Stimulated activated CD4-positive, alpha-beta T cell treated with anti-CD3 and anti-CD28 coated beads, TNF-alpha, amount 100 ng/mL, for 24 hours (primary cell): Measurements from ENCODE around the gene SRGAP1.
"Not testable (repeated sequence)": the region's sequence is repeated elsewhere in the genome, so short reads cannot be mapped to it uniquely, and the experiment has no call there.

ENCODE experiments used
- DNase-seq, 3 experiments: peaks; one replicate each; pipeline ENCODE4 v3.0.0-alpha.2; 2020; ENCODE audit warnings: low read depth in 3 of 3

Gene SRGAP1

DNA sequence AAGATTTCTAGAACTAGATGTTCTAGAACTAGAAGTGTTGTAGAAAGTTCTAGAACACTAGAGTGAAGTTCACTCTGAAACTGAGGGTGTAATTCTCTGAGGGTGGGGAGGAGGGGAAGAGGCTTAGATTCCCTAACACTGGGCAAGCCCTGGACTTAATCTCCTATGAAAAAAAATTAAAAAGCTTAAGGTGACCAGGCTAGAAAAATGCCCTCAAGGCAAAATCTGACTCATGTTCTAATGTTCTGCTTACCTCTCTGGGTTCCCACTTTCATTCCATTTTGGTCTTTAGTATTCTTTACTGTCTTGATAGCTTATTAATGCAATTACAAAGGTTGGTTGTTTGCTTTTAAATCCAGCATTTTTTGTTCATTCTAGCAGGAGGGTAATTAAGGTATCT lies 276.1 kb downstream of the SRGAP1 start:
- DNase-seq, result no peak

DNA sequence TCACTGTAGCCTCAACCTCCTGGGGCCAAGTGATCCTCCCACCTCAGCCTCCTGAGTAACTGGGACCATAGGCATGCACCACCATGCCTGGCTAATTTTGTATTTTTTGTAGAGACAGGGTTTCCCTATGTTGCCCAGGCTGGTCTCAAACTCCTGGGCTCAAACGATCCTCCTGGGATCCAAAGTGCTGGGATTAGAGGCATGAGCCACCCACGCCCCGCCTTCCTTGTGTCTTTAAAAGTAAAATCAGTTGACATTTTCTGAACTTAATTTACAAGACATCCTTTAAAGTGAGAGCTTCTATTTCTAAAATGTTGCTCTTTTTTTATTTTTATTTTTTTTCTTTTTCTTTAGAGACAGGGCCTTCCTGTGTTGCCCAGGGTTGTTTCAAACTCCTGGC lies 276.6 kb downstream of the SRGAP1 start:
- DNase-seq, result not testable (repeated sequence)

DNA sequence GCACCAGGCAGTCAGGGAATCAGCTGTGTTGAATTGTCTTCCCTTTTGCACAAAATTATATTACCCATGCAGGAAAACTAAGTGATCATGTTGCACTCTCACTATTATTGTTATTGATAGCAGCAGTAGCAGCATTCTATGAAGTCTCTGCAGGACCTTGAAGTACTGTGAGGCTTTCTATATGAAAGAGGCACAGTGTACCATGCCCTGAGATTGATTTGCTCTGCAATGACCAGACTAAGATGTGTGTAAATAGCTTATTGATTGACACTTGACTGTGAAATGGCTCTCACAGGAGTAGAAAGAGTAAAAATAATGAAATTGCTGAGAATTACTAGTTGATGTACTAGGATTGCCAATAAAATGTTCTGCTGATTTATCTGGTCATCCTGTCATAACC lies 277.7 kb downstream of the SRGAP1 start:
- DNase-seq, result no peak

DNA sequence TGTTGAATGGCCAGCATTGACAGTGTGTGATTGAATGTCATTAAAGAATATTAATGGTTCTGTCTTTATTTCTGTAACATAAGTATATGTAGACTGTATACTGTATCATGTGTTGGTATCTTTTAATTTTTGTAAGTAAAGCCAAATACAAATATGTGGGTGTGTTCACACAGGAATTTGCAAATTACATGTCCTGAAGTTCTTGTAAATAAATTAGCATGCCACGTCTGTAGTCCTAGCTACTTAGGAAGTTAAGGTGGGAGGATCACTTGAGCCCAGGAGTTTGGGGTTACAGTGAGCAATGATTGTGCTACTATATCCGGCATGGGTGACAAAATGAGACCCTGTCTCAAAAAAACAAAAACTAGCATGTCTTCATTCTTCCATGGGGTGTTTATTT lies 278.5 kb downstream of the SRGAP1 start:
- no peak for DNase-seq

DNA sequence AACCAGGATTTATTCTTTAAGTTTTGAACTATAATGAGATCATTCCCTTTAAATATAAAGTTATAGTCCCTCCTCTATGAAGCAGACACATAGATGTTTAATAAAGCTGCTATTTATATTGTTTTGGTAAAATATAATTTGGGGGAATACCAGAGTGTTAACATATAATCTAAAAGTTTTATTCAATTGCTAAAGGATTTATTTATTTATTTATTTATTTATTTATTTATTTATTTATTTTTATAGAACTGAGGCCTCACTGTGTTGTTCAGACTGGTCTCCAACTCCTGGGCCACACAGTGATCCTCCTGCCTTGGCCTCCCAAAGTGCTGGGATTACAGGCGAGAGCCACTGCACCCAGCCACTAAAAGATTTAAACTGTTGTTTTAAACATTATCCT lies 278.9 kb downstream of the SRGAP1 start:
- no peak for DNase-seq

DNA sequence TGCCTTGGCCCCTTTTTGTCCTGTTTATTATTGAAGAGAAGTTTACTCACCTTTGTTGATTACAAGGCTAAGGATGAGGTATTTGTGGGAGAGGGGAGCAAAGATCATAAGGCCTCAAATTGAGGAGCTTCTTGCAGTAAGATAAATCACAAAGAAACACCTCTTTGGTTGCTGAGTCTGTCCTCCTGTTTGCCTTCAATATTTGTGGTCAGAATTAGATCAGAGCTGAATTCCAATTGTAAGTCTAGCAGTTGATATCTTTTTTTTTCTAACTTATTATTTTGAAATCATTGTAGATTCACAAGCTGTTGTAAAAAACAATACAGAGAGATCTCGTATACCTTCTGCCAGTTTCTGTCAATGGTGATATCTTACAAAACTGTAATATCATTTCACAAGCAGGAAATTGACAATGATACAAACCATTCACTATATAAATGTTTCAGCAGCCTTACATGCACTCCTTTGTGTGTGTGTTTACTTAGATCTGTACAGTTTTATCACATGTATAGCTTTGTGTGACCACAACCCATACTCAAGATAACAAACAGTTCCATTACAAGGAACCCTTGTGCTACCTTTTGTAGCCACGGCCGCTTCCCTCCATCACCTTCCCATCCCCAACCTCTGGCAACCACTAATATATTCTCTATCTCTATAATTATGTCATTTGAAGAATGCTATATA lies 280.2 kb downstream of the SRGAP1 start:
- no peak for DNase-seq

DNA sequence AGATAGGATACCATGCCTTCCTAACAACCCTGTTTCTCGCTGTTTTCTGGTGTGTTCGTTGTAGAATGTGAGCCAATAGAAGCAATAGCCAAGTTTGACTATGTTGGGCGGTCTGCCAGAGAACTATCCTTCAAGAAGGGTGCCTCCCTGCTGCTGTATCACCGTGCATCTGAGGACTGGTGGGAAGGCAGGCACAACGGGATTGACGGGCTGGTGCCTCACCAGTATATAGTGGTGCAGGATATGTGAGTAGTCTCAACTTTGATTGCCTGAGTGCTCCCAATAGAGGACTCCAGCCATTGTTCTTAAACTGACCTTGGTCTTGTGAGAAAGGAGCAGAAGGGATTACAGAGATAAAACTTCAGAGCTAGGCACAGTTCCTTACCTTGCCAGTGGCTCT lies 281.4 kb downstream of the SRGAP1 start:
- no peak for DNase-seq

DNA sequence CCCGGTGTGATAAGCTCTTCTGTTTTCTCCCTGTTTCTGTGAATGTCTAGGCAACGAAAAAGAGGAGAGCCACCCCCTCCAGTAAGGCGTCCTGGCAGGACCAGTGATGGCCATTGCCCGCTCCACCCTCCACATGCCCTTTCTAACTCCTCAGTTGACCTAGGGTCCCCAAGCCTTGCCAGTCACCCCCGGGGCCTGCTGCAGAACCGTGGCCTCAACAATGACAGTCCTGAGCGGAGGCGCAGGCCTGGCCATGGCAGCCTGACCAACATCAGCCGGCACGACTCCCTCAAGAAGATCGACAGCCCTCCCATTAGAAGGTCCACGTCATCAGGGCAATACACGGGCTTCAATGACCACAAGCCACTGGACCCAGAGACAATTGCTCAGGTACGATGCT lies 283.3 kb downstream of the SRGAP1 start:
- DNase-seq, result no peak

DNA sequence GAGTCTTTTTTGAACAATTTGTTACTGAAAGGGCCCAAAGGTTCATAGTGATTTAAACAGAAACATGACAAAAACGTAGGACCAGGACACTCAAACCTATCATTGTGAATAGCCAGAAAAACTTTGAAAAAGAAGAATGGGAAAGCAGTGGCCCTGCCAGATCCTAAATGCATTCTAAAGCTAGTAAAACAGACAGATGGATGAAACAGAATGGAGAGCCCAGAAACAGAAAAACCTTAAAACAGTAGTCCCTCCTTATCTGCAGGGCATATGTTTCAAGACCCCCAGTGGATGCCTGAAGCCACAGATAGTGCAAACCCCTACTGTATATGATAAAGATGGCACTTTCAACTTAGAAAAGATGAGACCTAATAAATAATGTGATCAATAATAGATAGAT lies 283.9 kb downstream of the SRGAP1 start:
- no peak for DNase-seq

DNA sequence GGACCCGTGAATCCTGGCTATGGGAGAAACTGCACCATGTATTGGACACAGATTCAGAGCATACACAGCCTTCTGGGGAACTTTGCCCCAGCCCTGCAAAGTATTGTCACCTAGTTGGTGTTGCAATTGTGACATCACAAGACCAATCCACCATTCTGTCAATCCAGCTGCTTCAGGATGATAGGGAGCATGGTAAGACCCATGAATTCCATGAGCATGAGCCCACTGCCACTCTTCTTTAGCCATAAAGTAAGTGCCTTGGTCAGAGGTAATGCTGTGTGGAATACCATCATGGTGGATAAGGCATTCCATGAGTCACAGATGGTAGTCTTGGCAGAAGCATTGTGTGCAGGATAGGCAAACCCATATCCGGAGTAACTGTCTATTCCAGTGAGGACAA lies 286.0 kb downstream of the SRGAP1 start:
- DNase-seq, result not testable (repeated sequence)

DNA sequence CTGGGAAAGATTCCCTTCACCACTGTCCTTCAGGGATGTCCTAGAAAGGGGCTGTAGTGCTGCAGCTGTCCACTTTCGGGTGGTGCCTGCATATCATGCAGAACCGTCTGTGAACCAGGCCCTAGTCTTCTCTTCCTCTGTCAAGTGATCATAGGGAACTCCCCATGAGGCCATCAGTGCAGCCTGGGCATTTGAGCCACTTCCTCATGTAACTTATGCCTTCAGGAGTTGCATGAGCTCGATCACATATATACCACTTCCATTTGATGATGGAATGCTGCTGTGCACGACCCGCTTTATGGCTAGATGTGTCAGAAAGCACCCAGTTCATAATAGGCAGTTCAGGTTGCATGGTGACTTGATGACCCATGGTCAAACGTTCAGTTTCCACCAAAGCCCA lies 287.0 kb downstream of the SRGAP1 start:
- not testable (repeated sequence) for DNase-seq

DNA sequence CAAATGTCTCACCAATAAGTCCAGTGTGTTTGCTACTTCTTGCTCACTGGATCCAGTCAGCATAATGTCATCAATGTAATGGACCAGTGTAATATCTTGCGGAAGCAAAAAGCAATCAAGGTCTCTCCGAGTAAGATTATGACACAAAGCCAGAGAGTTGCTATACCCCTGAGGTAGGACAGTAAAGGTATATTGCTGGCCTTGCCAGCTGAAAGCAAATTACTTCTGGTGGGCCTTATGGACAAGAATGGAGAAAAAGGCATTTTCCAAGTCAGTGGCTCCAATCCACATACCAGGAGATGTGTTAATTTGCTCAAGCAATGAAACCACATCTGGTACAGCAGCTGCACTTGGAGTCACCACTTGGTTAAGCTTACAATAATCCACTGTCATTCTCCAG lies 288.2 kb downstream of the SRGAP1 start:
- DNase-seq, result not testable (repeated sequence)

DNA sequence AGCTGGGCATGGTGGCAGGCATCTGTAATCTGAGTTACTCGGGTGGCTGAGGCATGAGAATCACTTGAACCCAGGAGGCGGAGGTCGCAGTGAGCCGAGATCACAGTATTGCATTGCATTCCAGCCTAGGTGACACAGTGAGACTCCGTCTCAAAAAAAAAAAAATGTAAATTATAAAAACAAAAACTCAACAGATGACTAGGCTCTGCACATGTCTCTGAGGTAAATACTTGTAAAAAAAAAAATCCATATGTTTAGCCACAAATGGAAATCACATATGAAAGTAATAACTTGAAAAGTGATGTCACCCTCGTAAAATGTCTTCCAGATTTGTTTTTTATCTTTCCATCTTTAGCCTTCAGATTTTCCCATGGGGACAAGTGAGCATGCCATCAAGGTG lies 292.6 kb downstream of the SRGAP1 start:
- no peak for DNase-seq

DNA sequence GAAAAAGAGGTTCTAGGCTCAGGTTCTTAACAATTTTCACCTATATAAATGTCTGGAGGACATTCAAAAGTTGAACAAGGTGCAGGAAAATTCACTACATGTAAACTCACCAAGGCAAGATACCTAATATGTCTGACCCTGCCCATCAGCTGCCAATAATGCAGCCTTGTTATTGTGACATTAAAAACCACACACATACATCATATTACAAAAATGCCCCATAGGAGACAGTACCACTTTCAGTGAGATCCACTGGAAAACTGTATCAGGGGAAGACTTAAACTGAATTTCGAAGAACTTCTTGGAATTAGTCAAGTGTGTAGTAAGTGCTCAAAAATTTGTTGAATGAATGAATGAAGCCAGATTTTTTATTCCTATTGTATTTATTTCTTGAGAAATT lies 294.5 kb downstream of the SRGAP1 start:
- DNase-seq, result no peak

DNA sequence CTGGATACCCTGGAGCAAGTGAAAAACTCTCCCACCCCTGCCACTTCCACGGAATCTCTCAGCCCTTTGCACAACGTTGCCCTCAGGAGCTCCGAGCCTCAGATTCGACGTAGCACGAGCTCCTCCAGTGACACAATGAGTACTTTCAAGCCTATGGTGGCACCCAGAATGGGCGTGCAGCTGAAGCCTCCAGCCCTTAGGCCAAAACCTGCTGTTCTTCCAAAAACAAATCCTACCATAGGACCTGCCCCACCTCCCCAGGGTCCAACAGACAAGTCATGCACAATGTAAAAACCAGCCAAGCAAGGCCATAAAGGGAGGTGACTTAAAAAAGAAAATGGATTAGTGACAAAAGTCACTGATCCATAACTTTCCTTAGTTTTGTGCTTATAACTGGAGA lies 297.9 kb downstream of the SRGAP1 start:
- DNase-seq, result no peak

DNA sequence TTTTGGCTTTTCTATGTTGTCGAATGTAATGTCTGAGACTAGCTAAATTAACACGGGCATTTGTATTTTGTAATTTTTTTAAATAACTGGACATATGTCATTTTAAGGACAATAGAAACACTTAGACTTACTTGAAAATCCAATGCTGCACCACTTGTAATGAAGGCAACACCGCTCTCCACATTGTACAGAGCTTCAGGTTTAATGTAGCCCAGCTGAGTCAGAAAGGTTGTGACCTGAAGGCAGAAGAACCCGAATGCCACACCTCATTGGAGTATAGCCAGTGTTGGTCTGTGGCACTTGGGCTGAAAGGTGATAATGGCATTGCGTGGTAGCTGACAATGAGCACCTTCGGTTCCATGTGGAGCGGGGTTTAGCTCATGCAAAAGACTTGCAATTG lies 298.3 kb downstream of the SRGAP1 start:
- DNase-seq, result no peak

DNA sequence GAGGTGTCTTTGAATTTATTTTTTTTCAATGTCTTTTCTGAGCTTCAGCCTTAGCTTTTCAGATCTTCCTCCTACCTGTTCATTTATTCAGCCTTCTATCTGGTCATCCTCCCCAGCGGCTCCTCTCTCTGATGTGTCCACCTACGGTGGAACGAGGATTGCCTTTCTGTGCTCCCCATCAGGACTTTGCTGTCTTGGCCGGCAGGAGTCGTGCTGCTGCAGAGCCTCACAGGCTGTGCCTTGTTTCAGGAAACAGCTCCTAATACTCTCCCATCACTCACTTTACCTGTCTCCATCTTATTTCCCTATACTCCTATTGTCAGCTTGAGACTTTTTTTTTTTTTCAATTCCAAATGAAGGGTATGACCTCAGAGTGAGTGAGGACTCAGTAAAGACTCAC lies 300.7 kb downstream of the SRGAP1 start:
- no peak for DNase-seq

DNA sequence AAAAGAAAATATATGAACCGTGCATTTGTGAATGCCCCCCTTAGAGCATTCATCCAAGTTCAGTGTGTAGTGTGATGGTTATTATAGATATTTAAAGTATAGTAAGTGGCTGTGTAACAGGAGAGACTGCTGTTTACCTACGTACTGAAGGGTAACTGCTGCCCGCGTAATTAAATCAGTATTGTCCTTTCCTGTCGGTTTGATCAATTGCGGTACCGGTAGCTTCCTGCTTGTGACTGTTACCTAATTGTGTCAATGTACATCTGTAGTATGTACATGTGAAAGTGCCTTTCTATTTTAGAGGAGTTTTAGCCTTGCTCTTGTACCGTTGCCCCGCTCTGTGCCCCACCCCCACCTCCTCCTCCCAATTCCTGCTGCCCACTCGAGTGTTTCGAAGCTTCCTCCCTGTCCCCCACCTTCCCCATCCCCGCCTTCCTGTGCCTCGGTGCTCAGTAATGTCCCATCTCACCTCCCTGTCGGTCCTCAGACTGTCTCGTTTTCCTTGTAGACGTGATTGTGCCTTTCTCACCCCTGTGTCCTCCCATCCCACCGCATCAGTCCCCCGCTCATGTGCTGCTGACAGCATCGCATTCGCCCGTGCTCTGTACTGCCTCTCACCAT lies 302.6 kb downstream of the SRGAP1 start:
- no peak for DNase-seq

DNA sequence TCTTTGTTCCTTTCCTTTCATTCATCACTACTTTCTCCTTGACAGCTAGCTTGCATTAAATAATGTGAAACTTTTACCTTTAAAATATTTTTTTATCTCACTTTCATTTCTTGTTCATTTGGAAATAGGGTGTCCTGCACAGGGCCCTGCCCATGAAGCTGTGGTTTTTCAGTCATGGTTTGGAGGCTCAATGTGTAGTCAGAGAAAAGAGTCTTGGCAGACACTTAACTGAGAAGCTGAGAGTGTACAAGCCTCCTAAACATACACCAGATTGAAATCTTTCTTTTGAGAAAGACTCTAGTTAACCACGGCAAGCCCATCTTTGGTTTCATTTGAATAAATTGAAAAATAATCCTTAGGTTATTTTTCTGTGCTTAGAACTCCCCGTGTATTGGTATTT lies 303.4 kb downstream of the SRGAP1 start:
- DNase-seq, result no peak

DNA sequence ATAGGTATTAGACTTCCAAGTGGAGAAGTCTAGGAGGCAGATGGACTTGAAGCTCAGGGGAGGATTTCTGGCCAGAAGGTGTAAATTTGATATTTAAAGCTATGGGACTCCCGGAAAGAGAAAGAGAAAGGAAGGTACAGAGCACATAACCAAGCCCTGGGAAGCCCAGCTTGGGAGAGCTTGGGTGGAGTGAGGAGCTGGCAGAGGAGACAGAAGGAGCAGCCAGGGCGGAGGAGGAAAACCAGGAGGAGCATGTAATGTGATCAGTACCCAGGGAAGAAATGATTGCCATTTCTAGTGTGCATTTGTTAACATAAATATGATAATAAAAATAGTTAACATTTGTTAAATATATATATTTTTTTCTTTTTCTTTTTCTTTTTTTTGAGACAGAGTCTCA lies 310.2 kb downstream of the SRGAP1 start:
- no peak for DNase-seq

DNA sequence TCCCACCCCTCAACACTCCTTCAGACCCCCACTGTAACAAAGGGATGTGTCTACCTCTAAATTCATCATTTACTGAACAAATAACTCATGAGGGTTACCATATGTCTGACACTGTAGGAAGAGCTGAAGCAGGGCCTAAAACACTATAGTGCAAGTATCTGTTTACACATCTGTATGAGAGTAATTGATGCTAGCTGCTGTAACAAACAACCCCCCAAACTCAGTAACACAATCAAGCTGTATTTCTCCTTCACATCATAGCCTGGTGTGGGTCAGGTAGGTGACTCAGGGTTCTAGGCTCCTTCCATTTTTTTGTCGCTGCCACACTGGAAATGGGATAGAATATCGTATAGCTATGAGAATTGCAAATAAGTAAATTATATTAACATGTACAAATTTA lies 312.6 kb downstream of the SRGAP1 start:
- DNase-seq, result no peak

DNA sequence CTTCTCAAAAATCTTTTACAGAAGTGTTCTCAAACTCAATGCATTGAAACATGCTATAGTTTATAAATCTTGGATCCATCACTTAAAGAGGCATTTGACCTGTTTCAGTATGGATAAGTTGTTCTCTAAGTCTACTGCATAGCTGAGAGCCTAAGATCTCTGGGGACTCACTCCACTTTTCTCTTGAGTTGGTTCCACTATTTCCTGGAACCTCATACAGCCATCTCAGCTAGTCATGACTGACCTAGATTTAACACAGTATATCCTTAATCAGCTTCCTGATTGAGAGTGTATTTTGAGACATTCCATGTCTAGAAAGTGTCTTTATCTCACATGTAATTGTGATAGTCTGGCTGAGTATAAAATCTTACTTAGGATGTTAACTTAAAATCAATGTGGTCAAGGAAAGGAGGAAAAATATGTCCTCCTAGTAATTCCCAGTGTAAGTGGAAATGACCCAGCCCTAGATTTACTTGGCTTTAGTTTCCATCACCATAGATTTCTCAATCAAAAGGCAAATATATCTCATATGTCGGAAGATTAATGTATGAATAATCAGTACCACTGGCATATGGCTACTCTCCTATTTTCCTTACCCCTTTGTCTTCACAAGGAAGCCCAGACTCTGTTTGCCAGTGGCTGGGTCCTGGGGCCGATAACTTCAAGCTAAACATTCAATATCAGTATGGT lies 315.7 kb downstream of the SRGAP1 start:
- DNase-seq, result no peak

DNA sequence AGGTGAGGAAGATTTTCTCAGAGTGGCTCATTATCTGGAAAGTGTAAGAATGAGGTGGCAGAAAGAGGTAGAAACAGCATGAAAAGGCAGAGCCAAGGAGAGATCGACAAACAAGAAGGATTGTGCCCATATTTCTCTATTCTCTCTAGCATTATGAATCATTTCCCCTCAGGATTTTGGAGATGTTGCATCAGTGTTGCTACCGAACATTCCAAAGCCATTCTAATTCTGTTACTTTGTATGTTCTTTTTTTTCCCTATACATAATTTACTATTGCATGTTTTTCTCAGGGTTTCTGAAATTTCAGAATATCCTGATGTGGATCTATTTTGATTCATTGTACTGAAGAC lies 316.2 kb downstream of the SRGAP1 start:
- no peak for DNase-seq
